AG10803 (cell line): ENCODE data around the gene WDFY4.

ENCODE experiments used
- DNase-seq: peaks from one replicate; pipeline ENCODE4 v3.0.0; 2010; ENCODE audit warnings: low read depth
- H3K4me3 ChIP-seq: 2 replicates; pipeline ENCODE4 v1.5.1; 2011; ENCODE audit warnings: mild to moderate bottlenecking, low read length, control low read depth
- TF ChIP-seq, protein P1 (sequence below): conservative IDR thresholded peaks from 2 replicates; pipeline ENCODE4 v1.5.1; 2011; ENCODE audit warnings: mild to moderate bottlenecking, low read length, control low read depth, inconsistent platforms

The WDFY4 gene

DNA sequence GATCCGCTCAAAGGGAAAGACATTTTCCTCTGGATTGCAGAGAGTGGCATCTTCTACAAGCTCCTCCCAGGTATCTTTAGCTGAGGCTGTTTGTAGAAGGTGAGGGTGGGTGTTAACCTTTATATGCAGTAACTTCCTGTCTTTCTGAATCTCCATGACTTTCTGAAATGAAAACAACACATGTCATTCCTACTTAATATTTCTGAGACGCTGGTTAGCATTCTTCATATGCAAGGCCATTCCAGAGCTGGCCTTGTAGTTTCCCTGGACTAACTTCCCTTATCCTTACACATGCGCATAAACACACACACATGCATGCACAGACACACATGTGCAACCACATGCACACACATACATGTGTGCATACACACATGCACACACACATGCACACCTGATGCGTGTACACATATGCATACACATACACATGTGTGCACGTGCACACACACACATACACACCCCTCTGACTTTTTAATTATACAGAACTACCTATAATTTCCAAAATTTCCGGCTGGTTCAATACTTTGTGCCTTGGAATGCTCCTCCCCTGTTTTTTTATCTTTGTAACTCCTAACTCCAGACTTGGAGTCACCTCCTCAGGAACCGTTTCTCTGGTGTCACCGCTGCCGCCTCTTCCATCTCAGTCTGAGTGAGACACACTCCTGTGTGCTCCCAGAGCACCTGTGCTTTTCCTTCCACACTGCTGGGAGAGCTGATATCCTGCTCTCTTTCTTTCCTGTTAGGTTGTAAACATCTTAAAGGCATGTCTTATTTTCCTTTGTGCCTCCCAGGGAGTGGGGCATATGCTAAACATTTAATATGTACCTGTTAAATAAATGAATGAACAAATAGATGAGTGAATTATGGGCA is 199.7 kb downstream of the WDFY4 start:
- no peak for DNase-seq
- H3K4me3 ChIP-seq, result no peak overlapping the region
- TF ChIP-seq, protein P1, sequence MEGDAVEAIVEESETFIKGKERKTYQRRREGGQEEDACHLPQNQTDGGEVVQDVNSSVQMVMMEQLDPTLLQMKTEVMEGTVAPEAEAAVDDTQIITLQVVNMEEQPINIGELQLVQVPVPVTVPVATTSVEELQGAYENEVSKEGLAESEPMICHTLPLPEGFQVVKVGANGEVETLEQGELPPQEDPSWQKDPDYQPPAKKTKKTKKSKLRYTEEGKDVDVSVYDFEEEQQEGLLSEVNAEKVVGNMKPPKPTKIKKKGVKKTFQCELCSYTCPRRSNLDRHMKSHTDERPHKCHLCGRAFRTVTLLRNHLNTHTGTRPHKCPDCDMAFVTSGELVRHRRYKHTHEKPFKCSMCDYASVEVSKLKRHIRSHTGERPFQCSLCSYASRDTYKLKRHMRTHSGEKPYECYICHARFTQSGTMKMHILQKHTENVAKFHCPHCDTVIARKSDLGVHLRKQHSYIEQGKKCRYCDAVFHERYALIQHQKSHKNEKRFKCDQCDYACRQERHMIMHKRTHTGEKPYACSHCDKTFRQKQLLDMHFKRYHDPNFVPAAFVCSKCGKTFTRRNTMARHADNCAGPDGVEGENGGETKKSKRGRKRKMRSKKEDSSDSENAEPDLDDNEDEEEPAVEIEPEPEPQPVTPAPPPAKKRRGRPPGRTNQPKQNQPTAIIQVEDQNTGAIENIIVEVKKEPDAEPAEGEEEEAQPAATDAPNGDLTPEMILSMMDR, result no peak

DNA sequence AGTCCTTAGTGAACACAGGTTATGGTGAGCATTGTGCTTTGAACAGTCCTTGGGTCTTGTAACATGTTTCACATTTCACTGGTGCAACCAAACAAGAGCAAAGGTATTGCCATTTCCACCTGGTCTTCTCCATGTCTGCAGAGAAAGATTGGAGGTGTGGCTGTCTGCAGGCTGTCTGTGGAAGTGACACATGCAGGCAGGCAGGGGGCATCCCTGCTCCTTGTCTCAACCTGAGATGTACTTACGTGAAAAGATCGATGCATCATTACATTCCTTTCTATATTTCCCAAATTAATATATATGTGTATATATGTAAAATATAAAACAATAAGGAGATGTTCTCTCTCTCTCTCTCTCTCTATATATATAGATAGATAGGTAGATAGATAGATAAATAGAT is 200.7 kb downstream of the WDFY4 start:
- no peak overlapping the region for H3K4me3 ChIP-seq
- peak; percentile 3 for DNase-seq
- TF ChIP-seq, protein P1, result peak; percentile 23

DNA sequence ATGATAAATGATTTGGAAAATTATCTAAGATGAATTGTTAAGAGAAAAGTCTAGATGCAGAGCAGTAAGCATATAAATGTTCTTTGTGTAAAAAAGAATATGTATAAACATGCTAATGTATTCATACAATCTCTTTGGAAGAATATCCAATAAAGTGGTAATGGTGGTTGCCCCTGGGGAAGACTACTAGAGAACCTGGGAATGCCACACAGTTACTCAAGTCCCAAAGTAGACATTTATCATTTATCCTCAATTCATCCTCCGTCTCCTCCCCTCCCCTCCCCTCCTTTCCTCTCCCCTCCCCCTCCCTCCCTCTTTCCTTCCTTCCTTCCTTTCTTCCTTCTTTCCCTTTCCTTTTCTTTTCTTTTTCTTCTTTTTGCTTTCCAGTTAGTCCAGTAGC is 203.3 kb downstream of the WDFY4 start:
- DNase-seq, result no peak
- H3K4me3 ChIP-seq, result no peak overlapping the region
- TF ChIP-seq, protein P1, result no peak

DNA sequence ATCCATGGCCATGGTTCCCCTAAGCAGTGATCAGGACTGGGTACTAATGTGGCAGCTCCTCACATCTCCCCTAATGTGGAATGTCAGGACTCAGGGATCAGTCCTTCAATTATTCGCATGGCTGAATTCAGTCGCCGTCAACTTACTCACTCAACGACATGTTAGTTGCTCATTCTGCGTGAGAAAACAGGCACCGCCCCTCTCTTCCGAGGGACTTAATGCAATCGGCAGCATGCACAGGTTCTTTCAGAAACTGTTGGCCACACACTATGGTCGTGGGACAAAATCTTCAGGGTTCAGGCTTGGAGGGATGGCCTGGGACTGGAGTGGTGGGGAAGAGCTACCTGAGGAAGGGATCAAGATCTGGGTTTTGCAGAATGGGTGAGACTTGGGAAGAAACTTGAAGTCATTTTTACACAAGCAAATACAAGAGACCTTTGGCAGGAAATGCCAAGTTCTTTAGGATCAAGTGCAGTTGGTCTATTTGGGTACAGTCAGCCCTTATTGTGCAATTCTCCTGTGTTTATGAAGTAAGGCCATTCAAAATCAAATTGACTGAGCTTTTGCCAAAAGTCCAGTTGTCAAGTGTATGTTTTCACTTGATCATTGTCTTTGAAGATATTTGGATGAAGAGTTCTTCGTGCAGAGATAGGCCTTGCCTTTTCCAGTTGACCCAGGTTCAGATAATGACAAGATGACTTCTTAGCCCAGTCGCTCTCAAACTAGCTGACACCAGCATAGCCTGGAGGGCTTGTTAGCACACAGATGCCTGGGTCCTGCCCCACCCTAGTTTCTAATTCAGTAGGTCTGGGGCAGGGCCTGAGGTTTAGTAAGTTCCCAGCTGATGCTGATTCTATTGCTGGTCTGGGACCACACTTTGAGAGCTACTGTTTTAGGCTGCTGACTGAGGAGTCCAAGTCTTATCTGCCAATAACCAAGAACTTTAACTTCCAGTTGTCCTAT is 206.5 kb downstream of the WDFY4 start:
- DNase-seq, result peak; percentile 13
- TF ChIP-seq, protein P1, result no peak
- H3K4me3 ChIP-seq, result no peak overlapping the region

DNA sequence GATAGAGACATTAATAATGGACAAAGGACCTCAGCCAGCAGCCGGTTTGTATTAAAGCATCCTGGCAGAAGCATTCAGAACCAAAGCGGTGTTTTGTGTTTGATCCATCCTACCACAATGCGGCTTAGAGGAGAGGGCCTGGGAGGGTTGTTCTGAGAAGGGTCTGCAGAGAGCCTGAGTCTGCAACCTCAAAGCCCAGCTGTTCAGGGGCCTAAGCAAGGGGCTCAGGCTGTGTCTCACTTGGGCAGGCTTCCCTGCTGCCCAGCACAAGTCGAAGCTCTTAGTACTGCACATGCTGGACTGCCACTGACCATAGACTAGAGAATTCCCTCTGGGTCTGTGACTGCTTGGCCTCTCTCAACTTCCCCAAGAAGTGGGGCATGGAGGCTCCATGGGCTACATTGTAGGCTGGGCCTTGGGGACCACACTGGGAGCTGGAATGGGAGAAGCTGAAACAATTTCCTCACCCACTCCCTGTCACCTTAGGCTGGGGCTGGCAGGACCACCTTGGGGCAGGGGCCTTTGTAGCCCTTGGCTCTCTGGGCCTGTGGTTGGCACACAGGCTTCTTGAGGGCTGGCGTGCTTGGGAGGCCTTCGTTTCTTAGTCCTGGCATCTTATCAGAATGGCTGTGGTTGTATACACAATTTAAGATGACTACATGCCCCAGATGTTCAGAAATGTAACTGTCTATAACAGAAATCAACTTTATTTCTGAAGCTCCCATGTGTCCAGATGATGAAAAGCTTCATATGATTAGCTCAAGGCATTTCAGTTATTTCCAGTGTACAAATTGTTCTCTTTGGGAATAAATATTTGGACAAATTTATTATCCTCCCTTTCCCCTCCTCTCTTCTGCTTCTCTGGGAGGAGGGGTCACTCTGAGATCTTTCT is 210.5 kb downstream of the WDFY4 start:
- DNase-seq, result peak; percentile 32
- H3K4me3 ChIP-seq, result no peak overlapping the region
- TF ChIP-seq, protein P1, result no peak

DNA sequence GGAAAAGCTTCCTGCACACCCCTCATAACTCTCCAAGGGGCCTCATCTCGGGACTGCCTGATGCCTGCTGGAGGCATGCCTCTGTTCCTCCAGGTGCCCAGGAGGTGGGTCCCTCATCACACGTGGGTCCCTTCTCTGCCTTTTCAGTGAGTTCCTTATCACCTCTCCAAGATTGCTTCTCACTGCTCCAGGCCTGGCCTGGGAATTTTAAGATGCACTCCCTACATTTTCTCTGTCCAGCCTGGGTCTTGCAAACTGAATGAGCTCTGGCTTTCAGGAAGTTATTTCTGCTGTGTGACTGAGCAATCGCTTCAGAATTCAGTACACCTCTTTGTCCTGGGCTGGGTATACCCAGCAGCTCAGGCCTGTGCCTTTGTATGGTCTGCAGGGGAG is 211.1 kb downstream of the WDFY4 start:
- DNase-seq, result no peak
- H3K4me3 ChIP-seq, result no peak overlapping the region
- TF ChIP-seq, protein P1, result no peak
